SHP77 treated with DMSO at 0.1 percent for 48 hours (cell line): ENCODE results near the gene WNT5B.
"Not testable (repeated sequence)": the region's sequence is repeated elsewhere in the genome, so short reads cannot be mapped to it uniquely, and the experiment has no call there.

ENCODE experiments used
- DNase-seq: peaks from one replicate; lab custom pipeline; 2025; lab: John Stamatoyannopoulos, UW

Gene WNT5B

DNA sequence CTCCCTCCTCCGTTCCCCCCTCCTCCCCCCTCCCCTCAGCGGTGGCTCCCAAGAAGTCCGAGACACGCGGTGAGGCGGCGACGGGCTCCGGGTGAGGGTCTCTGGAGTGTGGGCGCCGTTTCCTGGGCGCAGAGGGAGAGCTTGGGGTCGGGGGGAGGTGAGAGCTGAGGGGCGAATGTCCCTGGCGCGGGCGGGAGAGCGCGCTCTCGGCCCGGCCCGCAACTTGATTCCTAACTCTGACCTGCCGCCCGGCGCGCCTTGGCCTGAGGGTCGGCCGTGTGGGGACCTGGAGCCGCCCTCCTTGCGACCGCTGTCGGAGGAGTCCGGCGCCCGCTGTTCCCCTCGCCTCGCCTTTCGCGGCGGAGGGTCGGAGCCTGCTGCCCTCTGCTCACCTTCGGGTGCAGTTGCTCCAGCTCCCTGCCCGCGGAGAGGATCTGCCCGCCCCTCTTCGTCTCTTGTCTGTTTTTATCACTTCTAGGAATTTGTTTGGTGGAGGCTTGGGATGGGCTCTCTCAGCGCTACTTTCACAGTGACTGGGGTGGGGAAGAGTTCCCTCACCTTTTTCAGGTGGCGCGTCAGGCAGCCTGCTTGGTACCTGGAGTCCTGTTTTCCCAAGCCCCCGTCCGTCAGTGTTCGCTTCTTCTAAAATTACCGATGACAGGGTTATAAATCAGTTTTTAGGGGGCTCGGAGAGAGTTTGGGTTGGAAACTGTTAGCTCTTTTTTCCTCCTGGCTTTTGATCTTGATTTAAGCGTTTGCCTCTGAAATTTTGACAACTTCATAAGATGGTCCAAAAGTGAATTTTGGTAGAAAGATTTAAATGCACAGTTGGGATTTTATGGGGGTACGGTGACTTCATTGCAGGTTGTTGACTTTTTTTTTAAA is 62.3 kb downstream of the WNT5B start:
- no peak for DNase-seq

DNA sequence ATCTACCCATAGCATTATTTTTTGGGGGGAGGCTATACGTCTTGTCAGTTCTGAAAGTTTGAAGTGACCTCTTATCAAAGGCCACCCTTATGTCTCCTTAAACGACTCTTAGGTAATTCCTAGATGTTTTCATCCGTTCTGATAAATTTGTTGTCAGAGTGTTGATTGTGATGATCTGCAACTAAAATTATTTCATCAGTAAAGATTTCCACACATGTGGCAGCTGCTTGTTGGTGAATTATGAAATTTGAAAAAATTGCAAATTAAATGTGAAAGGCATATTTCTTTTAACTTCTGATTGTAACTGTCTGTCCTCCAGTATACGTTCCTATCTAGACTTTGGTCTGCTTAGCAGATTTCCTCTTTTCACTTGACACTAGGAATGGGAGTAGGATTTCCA is 63.2 kb downstream of the WNT5B start:
- no peak for DNase-seq

DNA sequence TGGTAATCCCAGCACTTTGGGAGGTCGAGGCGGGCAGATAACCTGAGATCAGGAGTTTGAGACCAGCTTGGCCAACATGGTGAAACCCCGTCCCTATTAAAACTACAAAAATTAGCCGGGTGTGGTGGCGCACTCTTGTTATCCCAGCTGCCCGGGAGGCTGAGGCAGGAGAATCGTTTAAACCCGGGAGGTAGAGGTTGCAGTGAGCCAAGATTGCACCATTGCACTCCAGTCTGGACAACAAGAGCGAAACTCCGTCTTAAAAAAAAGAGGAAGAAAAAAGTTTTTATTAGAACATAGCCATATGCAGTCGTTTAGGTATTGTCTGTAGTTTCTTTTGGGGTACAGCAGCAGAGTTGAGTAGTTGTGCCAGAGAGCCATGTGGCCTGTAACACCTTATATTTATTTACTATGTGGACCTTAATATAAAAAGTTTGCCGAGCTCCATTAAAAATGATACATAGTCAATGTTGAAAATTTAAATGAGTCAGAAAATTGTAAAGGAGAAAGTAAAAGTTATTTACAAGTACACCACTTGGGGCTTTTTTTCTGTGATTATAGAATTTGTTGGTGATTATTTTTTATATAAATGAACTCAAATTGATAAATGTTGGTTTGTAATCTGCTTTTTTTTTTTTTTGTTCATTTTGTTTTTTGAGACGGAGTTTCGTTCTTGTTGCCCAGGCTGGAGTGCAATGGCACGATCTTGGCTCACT is 64.0 kb downstream of the WNT5B start:
- no peak for DNase-seq

DNA sequence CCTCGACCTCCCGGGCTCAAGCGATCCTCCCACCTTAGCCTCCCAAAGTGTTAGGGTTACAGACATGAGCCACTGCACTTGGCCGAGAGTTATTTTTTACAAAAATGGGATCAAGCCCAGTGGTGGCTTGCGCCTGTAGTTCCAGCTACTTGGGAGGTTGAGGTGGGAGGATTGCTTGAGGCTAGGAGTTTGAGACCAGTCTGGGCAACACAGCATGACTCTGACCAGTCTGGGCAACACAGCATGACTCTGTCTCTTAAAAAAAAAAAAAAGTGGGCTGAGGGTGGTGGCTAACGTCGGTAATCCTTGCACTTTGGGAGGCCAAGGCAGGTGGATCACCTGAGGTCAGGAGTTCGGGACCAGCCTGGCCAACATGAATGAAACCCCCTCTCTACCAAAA is 66.1 kb downstream of the WNT5B start:
- not testable (repeated sequence) for DNase-seq

DNA sequence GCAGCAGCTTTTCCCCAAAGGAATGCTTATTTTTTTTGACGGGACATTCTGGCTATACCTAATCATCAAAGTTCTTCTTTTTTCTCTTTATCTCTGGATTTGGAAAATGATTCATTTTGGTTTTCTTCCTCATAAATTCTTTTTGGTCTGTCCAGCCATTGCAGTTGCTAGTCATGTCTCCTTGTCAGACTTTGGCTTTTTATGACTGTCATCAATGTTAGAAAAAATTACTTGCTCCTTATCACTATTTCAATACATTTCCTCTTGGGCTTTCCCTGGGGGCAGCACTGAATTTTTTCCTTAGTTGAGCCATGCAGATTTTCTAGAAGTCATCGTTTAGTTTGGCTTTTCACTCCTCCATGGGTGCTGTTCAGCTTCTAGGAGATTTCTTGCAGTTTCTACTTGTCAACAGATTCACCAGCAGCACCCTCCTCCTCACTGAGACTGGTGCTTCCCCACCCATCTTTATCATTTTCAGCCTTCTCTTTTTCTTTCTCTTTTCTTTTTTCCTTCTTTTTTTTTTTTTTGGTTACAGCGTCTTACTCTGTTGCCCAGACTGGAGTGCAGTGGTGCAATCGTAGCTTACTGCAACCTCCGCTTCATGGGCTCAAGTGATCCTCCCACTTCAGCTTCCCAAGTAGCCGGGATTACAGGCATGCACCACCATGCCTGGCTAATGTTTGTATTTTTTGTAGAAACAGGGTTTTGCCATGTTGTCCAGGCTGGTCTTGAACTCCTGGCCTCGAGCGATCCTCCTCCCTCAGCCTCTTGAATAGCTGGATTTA is 67.0 kb downstream of the WNT5B start:
- DNase-seq = no peak

DNA sequence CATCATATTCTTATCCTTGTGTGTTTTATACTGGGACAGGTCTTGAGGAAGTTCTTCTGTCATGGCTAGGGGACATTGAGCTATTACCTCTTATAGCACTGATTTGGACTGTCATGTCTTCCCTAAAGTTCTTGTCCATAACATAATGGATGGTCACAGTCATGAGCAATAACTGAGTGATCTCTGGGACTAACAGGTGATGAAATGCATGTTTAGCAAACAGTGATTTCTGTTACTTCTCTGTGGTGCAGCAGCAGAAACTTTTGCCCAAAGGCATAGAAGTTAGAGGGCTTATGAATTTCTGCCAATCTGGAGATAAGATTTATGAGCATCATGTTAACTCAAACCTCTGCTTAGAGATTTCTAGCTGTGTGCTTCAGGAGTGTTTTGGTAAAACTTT is 67.8 kb downstream of the WNT5B start:
- DNase-seq = no peak
